Liver (tissue), 9 donors: ENCODE data around the gene MSI2. TPM values are rescaled to one million over a fixed set of nuclear protein-coding genes. Genes with fewer than 3 reads are reported as not detected.

Experiments
- DNase-seq: peaks from one replicate; pipeline ENCODE4 v3.0.0-alpha.2; 2017; ENCODE audit warnings: low spot score
- H3K27ac ChIP-seq, 2 donors: one replicate each; pipeline ENCODE4 v1.7.0; 2013; ENCODE audit warnings: inconsistent platforms in 2 of 2, low read length in 2 of 2, control low read depth in 1 of 2, low read depth in 1 of 2, mild to moderate bottlenecking in 1 of 2
- H3K27me3 ChIP-seq, 4 donors: one replicate each; pipeline versions ENCODE4 v1.6.1 to v1.7.0; 2013; ENCODE audit warnings: low read length in 3 of 4, inconsistent platforms in 1 of 4, mild to moderate bottlenecking in 1 of 4, moderate library complexity in 1 of 4; ENCODE audit not compliant: control insufficient read depth in 4 of 4, insufficient read depth in 4 of 4
- H3K36me3 ChIP-seq, 4 donors: one replicate each; pipeline versions ENCODE4 v1.6.1 to v1.7.0; 2013; ENCODE audit warnings: low read length in 3 of 4, mild to moderate bottlenecking in 3 of 4, low read depth in 1 of 4, moderate library complexity in 1 of 4; ENCODE audit not compliant: control insufficient read depth in 4 of 4, insufficient read depth in 3 of 4
- H3K4me1 ChIP-seq, 4 donors: one replicate each; pipeline versions ENCODE4 v1.6.1 to v1.7.0; 2013; ENCODE audit warnings: low read length in 3 of 4, mild to moderate bottlenecking in 3 of 4, moderate library complexity in 1 of 4; ENCODE audit not compliant: control insufficient read depth in 4 of 4, insufficient read depth in 4 of 4
- H3K4me3 ChIP-seq, 3 donors: one replicate each; pipeline versions ENCODE4 v1.6.1 to v1.7.0; 2013; ENCODE audit warnings: low read length in 3 of 3, control low read depth in 1 of 3, low read depth in 1 of 3, mild to moderate bottlenecking in 1 of 3
- H3K9ac ChIP-seq, 2 donors: one replicate each; pipeline ENCODE4 v1.7.0; 2013; ENCODE audit warnings: low read length in 2 of 2, mild to moderate bottlenecking in 2 of 2, moderate library complexity in 2 of 2, control low read depth in 1 of 2, low read depth in 1 of 2
- H3K9me3 ChIP-seq, 4 donors: one replicate each; pipeline versions ENCODE4 v1.6.1 to v1.7.0; 2013; ENCODE audit warnings: low read length in 3 of 4; ENCODE audit not compliant: control insufficient read depth in 4 of 4
- ATF3 ChIP-seq: IDR thresholded peaks from 2 replicates; pipeline ENCODE4 v1.6.1; 2016; ENCODE audit warnings: antibody characterized with exemption
- CTCF ChIP-seq: fragments of 150-350 bp; IDR thresholded peaks from 2 replicates; pipeline ENCODE4 v1.5.1; 2017; ENCODE audit warnings: improper control_type of control experiment, low read depth, low read length; ENCODE audit not compliant: missing input control
- EGR1 ChIP-seq, 2 donors: IDR thresholded peaks; 2 replicates each; pipeline ENCODE4 v1.6.1; 2016 to 2018; ENCODE audit warnings: antibody characterized with exemption in 2 of 2, low read depth in 2 of 2
- FOXA1 ChIP-seq: IDR thresholded peaks from 2 replicates; pipeline ENCODE4 v1.6.1; 2016; ENCODE audit warnings: antibody characterized with exemption
- FOXA2 ChIP-seq: IDR thresholded peaks from 2 replicates; pipeline ENCODE4 v1.6.1; 2016; ENCODE audit warnings: antibody characterized with exemption
- GABPA ChIP-seq, 2 donors: IDR thresholded peaks in 1 of 2; conservative IDR thresholded peaks in 1 of 2; 2 replicates each; pipeline ENCODE4 v1.6.1; 2016; ENCODE audit warnings: antibody characterized with exemption in 2 of 2, mild to moderate bottlenecking in 1 of 2, moderate library complexity in 1 of 2
- HNF4A ChIP-seq, 2 donors: conservative IDR thresholded peaks; 2 replicates each; pipeline ENCODE4 v1.6.1; 2016; ENCODE audit warnings: antibody characterized with exemption in 2 of 2, mild to moderate bottlenecking in 2 of 2
- HNF4G ChIP-seq: IDR thresholded peaks from 2 replicates; pipeline ENCODE4 v1.6.1; 2016; ENCODE audit warnings: antibody characterized with exemption
- JUND ChIP-seq, 2 donors: IDR thresholded peaks; 2 replicates each; pipeline ENCODE4 v1.6.1; 2016; ENCODE audit warnings: antibody characterized with exemption in 2 of 2
- MAX ChIP-seq: IDR thresholded peaks from 2 replicates; pipeline ENCODE4 v1.6.1; 2016; ENCODE audit warnings: antibody characterized with exemption
- NR2F2 ChIP-seq: IDR thresholded peaks from 2 replicates; pipeline ENCODE4 v1.6.1; 2016; ENCODE audit warnings: antibody characterized with exemption
- RAD21 ChIP-seq, 2 donors: IDR thresholded peaks; 2 replicates each; pipeline ENCODE4 v1.6.1; 2016; ENCODE audit warnings: antibody characterized with exemption in 2 of 2, mild to moderate bottlenecking in 2 of 2
- REST ChIP-seq: IDR thresholded peaks from 2 replicates; pipeline ENCODE4 v1.6.1; 2016; ENCODE audit warnings: antibody characterized with exemption, mild to moderate bottlenecking
- RXRA ChIP-seq, 2 donors: IDR thresholded peaks; 2 replicates each; pipeline ENCODE4 v1.6.1; 2017 to 2018; ENCODE audit warnings: antibody characterized with exemption in 2 of 2, mild to moderate bottlenecking in 1 of 2
- SP1 ChIP-seq: IDR thresholded peaks from 2 replicates; pipeline ENCODE4 v1.6.1; 2018; ENCODE audit warnings: antibody characterized with exemption, mild to moderate bottlenecking
- TAF1 ChIP-seq: conservative IDR thresholded peaks from 2 replicates; pipeline ENCODE4 v1.6.1; 2016; ENCODE audit warnings: antibody characterized with exemption, mild to moderate bottlenecking
- YY1 ChIP-seq: IDR thresholded peaks from 2 replicates; pipeline ENCODE4 v1.6.1; 2016; ENCODE audit warnings: antibody characterized with exemption, mild to moderate bottlenecking
- ZBTB33 ChIP-seq: IDR thresholded peaks from 2 replicates; pipeline ENCODE4 v1.6.1; 2016; ENCODE audit warnings: antibody characterized with exemption
- WGBS: extraction: QIAGEN DNeasy Blood & Tissue Kit; methylation state at CpG from one replicate; pipeline ENCODE4 v1.1.7; 2013; 5-methylcytosine and 5-hydroxymethylcytosine counted together
- polyA plus RNA-seq, 2 donors: library from polyadenylated mRNA; stranded (reverse) in 1 of 2; unstranded in 1 of 2; fragments of 200-250 nt in 1 of 2; fragments of >200 nt in 1 of 2; fragmentation: Nextera tagmentation in 1 of 2; extraction: Ambion mirVana in 1 of 2; gene quantifications; one replicate each; pipeline versions ENCODE4 v1.2.1 to v1.2.3, GENCODE V29; 2013 to 2015
- total RNA-seq, 2 donors: library from RNA; depleted of rRNA; stranded (reverse); fragments of >200 nt; gene quantifications; one replicate each; pipeline ENCODE4 v1.2.3, GENCODE V29; 2014
- donor health status: healthy.
- donor health status: healthy.
- donor health status: healthy.
- donor health status: healthy.
- donor health status: healthy.

The MSI2 gene
- total and polyA plus RNA-seq, 4 donors = 5.7 to 15.6 (median 9.2) TPM

- Histone ChIP-seq H3K9me3 (peaks cover 0 to 8% (median 5%) of the 10 kb centered on the region in 4 donors), H3K4me1 (peaks cover 6 to 28% (median 22%) of the 10 kb centered on the region in 4 donors), H3K4me3 (no peak overlapping the region), H3K36me3 (no peaks in the 10 kb centered on the region), H3K27ac (no peak overlapping the region), H3K27me3 (no peaks in the 10 kb centered on the region), H3K9ac (no peak overlapping the region)
- peak; percentile 83 to 94 for TF ChIP-seq RXRA (IDR thresholded peaks at IDR 0.05)
- TF ChIP-seq RAD21 (IDR thresholded peaks at IDR 0.05) = peak; percentile 61 to 70
- peak in 1 of 2 donors; percentile 73 for TF ChIP-seq EGR1 (IDR thresholded peaks at IDR 0.05; ENCODE audit: low read depth in 2 of 2)
- no peak for TF ChIP-seq CTCF
- peak in 1 of 2 donors; percentile 20 for TF ChIP-seq GABPA (IDR thresholded peaks at IDR 0.05 in 1 of 2, conservative IDR thresholded peaks at IDR 0.05 in 1 of 2)
- peak; percentile 82 for TF ChIP-seq FOXA1
- peak; percentile 45 for TF ChIP-seq FOXA2
- TF ChIP-seq JUND (IDR thresholded peaks at IDR 0.05) = peak; percentile 88 to 96
- TF ChIP-seq ATF3 = peak; percentile 99
- peak; percentile 74 for TF ChIP-seq MAX
- TF ChIP-seq ZBTB33 = peak; percentile 84
- TF ChIP-seq REST = peak; percentile 40
- peak; percentile 70 for TF ChIP-seq YY1
- no peak for TF ChIP-seq TAF1
- TF ChIP-seq SP1 = peak; percentile 57
- TF ChIP-seq HNF4G = peak; percentile 63
- peak; percentile 44 for TF ChIP-seq NR2F2
- TF ChIP-seq HNF4A (conservative IDR thresholded peaks at IDR 0.05) = peak; percentile 87 to 91
- 38% methylated on average over 7 of the region's 7 CpGs for WGBS
- peak; percentile 47 for DNase-seq
These were observed 120.8 kb downstream of the MSI2 start for GRCh38 chr17:57377094-57377493.
